ENCODE results near the gene SERPINA1. TPM values are rescaled to one million over a fixed set of nuclear protein-coding genes. Genes with fewer than 3 reads are reported as not detected.
"Not testable (repeated sequence)": the region's sequence is repeated elsewhere in the genome, so short reads cannot be mapped to it uniquely, and the experiment has no call there.

Gene SERPINA1
- total RNA-seq, 1 experiment from 2014 or later: 4.9 TPM

- in situ Hi-C loops (cut with HindIII; ENCODE audit: low pct_unique_long_range_greater_than_20kb, low sequenced_read_pairs); ATAC-seq; H3K27ac ChIP-seq (ENCODE audit: low read length); POLR2A ChIA-PET; H3K9me3 ChIP-seq (ENCODE audit: control insufficient read depth, insufficient read depth, low read depth, low read length); CTCF ChIA-PET; DNase-seq (ENCODE audit: low read depth, low spot score); H3K4me1 ChIP-seq (ENCODE audit: control insufficient read depth, insufficient read depth, low read length); intact Hi-C loops (cut with micrococcal nuclease; ENCODE audit: unreplicated experiment); H3K27me3 ChIP-seq (ENCODE audit: control insufficient read depth, insufficient read depth, low read length); BruUV-seq (replicated peaks); H3K4me3 ChIP-seq (ENCODE audit: low read depth in 2 of 2, low read length in 2 of 2); H3K36me3 ChIP-seq (ENCODE audit: control insufficient read depth, insufficient read depth, low read length): not testable (repeated sequence)
Observed at GRCh38 chr14:94369766-94370523, 18.5 kb downstream of the SERPINA1 start.

GRCh38 chr14:94368956-94369355 is 19.4 kb downstream of the SERPINA1 start:
- no peak overlapping the region for H3K27ac ChIP-seq (ENCODE audit: low read length)
- POLR2A ChIA-PET: no interaction called here

DNA sequence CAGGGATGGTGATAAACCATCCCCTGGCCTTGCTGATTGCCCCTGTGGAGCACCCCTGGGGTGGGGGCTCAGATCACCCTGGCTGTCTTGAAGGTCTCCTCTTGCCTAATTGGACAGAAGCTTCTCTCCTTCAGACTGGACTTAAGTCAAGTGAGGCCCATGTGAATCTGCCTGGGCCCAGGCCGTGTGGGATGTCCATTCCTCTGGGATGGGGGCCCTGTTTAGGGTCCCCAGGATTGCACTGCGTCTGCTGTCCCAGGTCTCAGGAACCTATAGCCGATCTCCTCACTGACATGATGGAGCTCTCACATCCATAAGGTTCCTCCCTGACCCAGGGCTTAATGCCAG is 20.2 kb downstream of the SERPINA1 start:
- POLR2A ChIA-PET: no interaction called here
- H3K27me3 ChIP-seq (ENCODE audit: control insufficient read depth, insufficient read depth, low read length): no peaks in the 10 kb centered on the region
- intact Hi-C loops (cut with micrococcal nuclease; ENCODE audit: unreplicated experiment) (no loop called here), in situ Hi-C loops (cut with HindIII; ENCODE audit: low pct_unique_long_range_greater_than_20kb, low sequenced_read_pairs) (no loop called here)
- BruUV-seq (replicated peaks): no TSS peak
- H3K4me3 ChIP-seq (ENCODE audit: low read depth in 2 of 2, low read length in 2 of 2): no peak overlapping the region
- CTCF ChIA-PET: no interaction called here
- TF ChIP-seq POLR2AphosphoS5 (IDR thresholded peaks at IDR 0.05; ENCODE audit: low read depth, low read length): no peak
- DNase-seq (ENCODE audit: low read depth, low spot score) (no peak), ATAC-seq (no peak)
- H3K36me3 ChIP-seq (ENCODE audit: control insufficient read depth, insufficient read depth, low read length): no peaks in the 10 kb centered on the region
- H3K4me1 ChIP-seq (ENCODE audit: control insufficient read depth, insufficient read depth, low read length): no peaks in the 10 kb centered on the region
- H3K9me3 ChIP-seq (ENCODE audit: control insufficient read depth, insufficient read depth, low read depth, low read length): no peaks in the 10 kb centered on the region
- H3K27ac ChIP-seq (ENCODE audit: low read length): no peak overlapping the region

More at GRCh38 chr14:94368956-94369355, 19.4 kb downstream of the SERPINA1 start:
- Histone ChIP-seq H3K36me3 (ENCODE audit: control insufficient read depth, insufficient read depth, low read length) (no peaks in the 10 kb centered on the region), H3K9me3 (ENCODE audit: control insufficient read depth, insufficient read depth, low read depth, low read length) (no peaks in the 10 kb centered on the region), H3K27me3 (ENCODE audit: control insufficient read depth, insufficient read depth, low read length) (no peaks in the 10 kb centered on the region), H3K4me1 (ENCODE audit: control insufficient read depth, insufficient read depth, low read length) (no peaks in the 10 kb centered on the region), H3K4me3 (ENCODE audit: low read depth in 2 of 2, low read length in 2 of 2) (no peak overlapping the region)
- no TSS peak for BruUV-seq (replicated peaks)
- no peak for ATAC-seq
- in situ Hi-C loops (cut with HindIII; ENCODE audit: low pct_unique_long_range_greater_than_20kb, low sequenced_read_pairs) (no loop called here), intact Hi-C loops (cut with micrococcal nuclease; ENCODE audit: unreplicated experiment) (no loop called here)
- CTCF ChIA-PET: no interaction called here
- no peak for TF ChIP-seq POLR2AphosphoS5 (IDR thresholded peaks at IDR 0.05; ENCODE audit: low read depth, low read length)
- TF ChIP-seq, protein P1, sequence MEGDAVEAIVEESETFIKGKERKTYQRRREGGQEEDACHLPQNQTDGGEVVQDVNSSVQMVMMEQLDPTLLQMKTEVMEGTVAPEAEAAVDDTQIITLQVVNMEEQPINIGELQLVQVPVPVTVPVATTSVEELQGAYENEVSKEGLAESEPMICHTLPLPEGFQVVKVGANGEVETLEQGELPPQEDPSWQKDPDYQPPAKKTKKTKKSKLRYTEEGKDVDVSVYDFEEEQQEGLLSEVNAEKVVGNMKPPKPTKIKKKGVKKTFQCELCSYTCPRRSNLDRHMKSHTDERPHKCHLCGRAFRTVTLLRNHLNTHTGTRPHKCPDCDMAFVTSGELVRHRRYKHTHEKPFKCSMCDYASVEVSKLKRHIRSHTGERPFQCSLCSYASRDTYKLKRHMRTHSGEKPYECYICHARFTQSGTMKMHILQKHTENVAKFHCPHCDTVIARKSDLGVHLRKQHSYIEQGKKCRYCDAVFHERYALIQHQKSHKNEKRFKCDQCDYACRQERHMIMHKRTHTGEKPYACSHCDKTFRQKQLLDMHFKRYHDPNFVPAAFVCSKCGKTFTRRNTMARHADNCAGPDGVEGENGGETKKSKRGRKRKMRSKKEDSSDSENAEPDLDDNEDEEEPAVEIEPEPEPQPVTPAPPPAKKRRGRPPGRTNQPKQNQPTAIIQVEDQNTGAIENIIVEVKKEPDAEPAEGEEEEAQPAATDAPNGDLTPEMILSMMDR (IDR thresholded peaks at IDR 0.05): no peak
- no peak for TF ChIP-seq SIN3A (IDR thresholded peaks at IDR 0.05; ENCODE audit: borderline replicate concordance, insufficient read depth, low read depth, low read length)
- TF ChIP-seq TCF7L2 (IDR thresholded peaks at IDR 0.05; ENCODE audit: low read depth, low read length): no peak
- TF ChIP-seq, protein P2, sequence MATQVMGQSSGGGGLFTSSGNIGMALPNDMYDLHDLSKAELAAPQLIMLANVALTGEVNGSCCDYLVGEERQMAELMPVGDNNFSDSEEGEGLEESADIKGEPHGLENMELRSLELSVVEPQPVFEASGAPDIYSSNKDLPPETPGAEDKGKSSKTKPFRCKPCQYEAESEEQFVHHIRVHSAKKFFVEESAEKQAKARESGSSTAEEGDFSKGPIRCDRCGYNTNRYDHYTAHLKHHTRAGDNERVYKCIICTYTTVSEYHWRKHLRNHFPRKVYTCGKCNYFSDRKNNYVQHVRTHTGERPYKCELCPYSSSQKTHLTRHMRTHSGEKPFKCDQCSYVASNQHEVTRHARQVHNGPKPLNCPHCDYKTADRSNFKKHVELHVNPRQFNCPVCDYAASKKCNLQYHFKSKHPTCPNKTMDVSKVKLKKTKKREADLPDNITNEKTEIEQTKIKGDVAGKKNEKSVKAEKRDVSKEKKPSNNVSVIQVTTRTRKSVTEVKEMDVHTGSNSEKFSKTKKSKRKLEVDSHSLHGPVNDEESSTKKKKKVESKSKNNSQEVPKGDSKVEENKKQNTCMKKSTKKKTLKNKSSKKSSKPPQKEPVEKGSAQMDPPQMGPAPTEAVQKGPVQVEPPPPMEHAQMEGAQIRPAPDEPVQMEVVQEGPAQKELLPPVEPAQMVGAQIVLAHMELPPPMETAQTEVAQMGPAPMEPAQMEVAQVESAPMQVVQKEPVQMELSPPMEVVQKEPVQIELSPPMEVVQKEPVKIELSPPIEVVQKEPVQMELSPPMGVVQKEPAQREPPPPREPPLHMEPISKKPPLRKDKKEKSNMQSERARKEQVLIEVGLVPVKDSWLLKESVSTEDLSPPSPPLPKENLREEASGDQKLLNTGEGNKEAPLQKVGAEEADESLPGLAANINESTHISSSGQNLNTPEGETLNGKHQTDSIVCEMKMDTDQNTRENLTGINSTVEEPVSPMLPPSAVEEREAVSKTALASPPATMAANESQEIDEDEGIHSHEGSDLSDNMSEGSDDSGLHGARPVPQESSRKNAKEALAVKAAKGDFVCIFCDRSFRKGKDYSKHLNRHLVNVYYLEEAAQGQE (IDR thresholded peaks at IDR 0.05; ENCODE audit: insufficient read depth in 1 of 2, low read depth in 2 of 2, low read length in 1 of 2): no peak
- DNase-seq (ENCODE audit: low read depth, low spot score): no peak

All from Panc1 (cell line).